ENCODE data around the gene ASB10.

The ASB10 gene

GRCh38 chr7:151168787-151169162 is 18.3 kb downstream of the ASB10 start:
- no peak for TF ChIP-seq CTCF (IDR thresholded peaks at IDR 0.05; ENCODE audit: control insufficient read depth, insufficient read depth, low read depth, low read length, missing control alignments)
- H3K4me3 ChIP-seq (ENCODE audit: control insufficient read depth, low read depth, low read length): no peak overlapping the region
- DNase-seq (ENCODE audit: low read depth): no peak

GRCh38 chr7:151168003-151168786 is 18.9 kb downstream of the ASB10 start:
- TF ChIP-seq CTCF (IDR thresholded peaks at IDR 0.05; ENCODE audit: control insufficient read depth, insufficient read depth, low read depth, low read length, missing control alignments): peak; percentile 25
- no peak overlapping the region for H3K4me3 ChIP-seq (ENCODE audit: control insufficient read depth, low read depth, low read length)
- DNase-seq (ENCODE audit: low read depth): no peak

- no peak for TF ChIP-seq CTCF (IDR thresholded peaks at IDR 0.05; ENCODE audit: control insufficient read depth, insufficient read depth, low read depth, low read length, missing control alignments)
- H3K4me3 ChIP-seq (ENCODE audit: control insufficient read depth, low read depth, low read length): no peak within 1 kb of the TSS
- DNase-seq (ENCODE audit: low read depth): no peak
Observed at GRCh38 chr7:151167197-151167961, 19.7 kb downstream of the ASB10 start, which contains the start of gene GBX1. Gene GBX1, minus strand, starts transcription at chr7:151167694. Its CDS starts 146 bp downstream, at chr7:151167548.

- no peak overlapping the region for H3K4me3 ChIP-seq (ENCODE audit: control insufficient read depth, low read depth, low read length)
- TF ChIP-seq CTCF (IDR thresholded peaks at IDR 0.05; ENCODE audit: control insufficient read depth, insufficient read depth, low read depth, low read length, missing control alignments): no peak
Observed at GRCh38 chr7:151166629-151167196, 20.3 kb downstream of the ASB10 start.

GRCh38 chr7:151161757-151162156 is 25.3 kb downstream of the ASB10 start:
- DNase-seq (ENCODE audit: low read depth): no peak
- TF ChIP-seq CTCF (IDR thresholded peaks at IDR 0.05; ENCODE audit: control insufficient read depth, insufficient read depth, low read depth, low read length, missing control alignments): no peak
- H3K4me3 ChIP-seq (ENCODE audit: control insufficient read depth, low read depth, low read length): no peak overlapping the region

More at GRCh38 chr7:151166629-151167196, 20.3 kb downstream of the ASB10 start:
- DNase-seq (ENCODE audit: low read depth): no peak

GRCh38 chr7:151157645-151158329 is 29.3 kb downstream of the ASB10 start:
- TF ChIP-seq CTCF (IDR thresholded peaks at IDR 0.05; ENCODE audit: control insufficient read depth, insufficient read depth, low read depth, low read length, missing control alignments): no peak
- H3K4me3 ChIP-seq (ENCODE audit: control insufficient read depth, low read depth, low read length): no peak overlapping the region
- DNase-seq (ENCODE audit: low read depth): no peak

Measured in AG09309 (cell line).